Loucy (cell line): ENCODE measurements around the gene XRCC3.
"Not testable (repeated sequence)": the region's sequence is repeated elsewhere in the genome, so short reads cannot be mapped to it uniquely, and the experiment has no call there.

Experiments used
- H2AFZ ChIP-seq: fragments of 200-600 bp; sonication (generic); 2 replicates; pipeline ENCODE4 v1.6.0; 2016; ENCODE audit warnings: antibody characterized with exemption, mild to moderate bottlenecking, low read length, moderate library complexity
- H3F3A ChIP-seq: fragments of 200-600 bp; 2 replicates; pipeline ENCODE4 v1.6.0; 2016; ENCODE audit warnings: antibody characterized with exemption, low read depth, mild to moderate bottlenecking
- H3K27me3 ChIP-seq: fragments of 200-600 bp; sonication (generic); 2 replicates; pipeline ENCODE4 v1.6.1; 2014; ENCODE audit warnings: low read length, mild to moderate bottlenecking; ENCODE audit not compliant: insufficient read depth, poor library complexity, severe bottlenecking
- H3K36me3 ChIP-seq: fragments of 200-600 bp; sonication (generic); 2 replicates; pipeline ENCODE4 v1.6.1; 2016; ENCODE audit warnings: low read length; ENCODE audit not compliant: insufficient read depth
- H3K4me1 ChIP-seq: fragments of 200-600 bp; sonication (generic); 2 replicates; pipeline ENCODE4 v1.5.1; 2014; ENCODE audit warnings: low read length, mild to moderate bottlenecking; ENCODE audit not compliant: insufficient read depth, poor library complexity, severe bottlenecking
- H3K4me2 ChIP-seq: fragments of 200-600 bp; sonication (generic); 2 replicates; pipeline ENCODE4 v1.6.0; 2014; ENCODE audit warnings: antibody characterized with exemption, low read length, low read depth, mild to moderate bottlenecking; ENCODE audit not compliant: poor library complexity, severe bottlenecking
- H3K4me3 ChIP-seq: fragments of 200-600 bp; sonication (generic); 2 replicates; pipeline ENCODE4 v1.5.1; 2014; ENCODE audit warnings: low read length, mild to moderate bottlenecking, mixed read lengths; ENCODE audit not compliant: poor library complexity, severe bottlenecking
- H3K79me2 ChIP-seq: fragments of 200-600 bp; sonication (generic); 2 replicates; pipeline ENCODE4 v1.6.1; 2014; ENCODE audit warnings: low read length; ENCODE audit not compliant: insufficient read depth
- H3K9ac ChIP-seq: fragments of 200-600 bp; sonication (generic); 2 replicates; pipeline ENCODE4 v1.6.0; 2014; ENCODE audit warnings: mild to moderate bottlenecking, low read depth, low read length, moderate library complexity; ENCODE audit not compliant: poor library complexity, severe bottlenecking
- H3K9me2 ChIP-seq: fragments of 200-600 bp; sonication (generic); replicated peaks from 2 replicates; pipeline ENCODE4 v1.6.1; 2016; ENCODE audit warnings: low read depth, low read length, mixed read lengths
- H3K9me3 ChIP-seq: fragments of 200-600 bp; sonication (generic); 2 replicates; pipeline ENCODE4 v1.6.1; 2014; ENCODE audit warnings: mild to moderate bottlenecking, antibody characterized with exemption, low read length, low read depth; ENCODE audit not compliant: insufficient read depth
- H4K20me1 ChIP-seq: fragments of 200-600 bp; sonication (generic); 2 replicates; pipeline ENCODE4 v1.6.0; 2014; ENCODE audit warnings: antibody characterized with exemption, low read length, mild to moderate bottlenecking; ENCODE audit not compliant: insufficient read depth, poor library complexity, severe bottlenecking
- CTCF ChIP-seq: fragments of 200-600 bp; sonication (generic); conservative IDR thresholded peaks from 2 replicates; pipeline ENCODE4 v1.5.1; 2014; ENCODE audit warnings: mild to moderate bottlenecking, antibody characterized with exemption, low read length
- EZH2phosphoT487 ChIP-seq: fragments of 200-600 bp; IDR thresholded peaks from 2 replicates; pipeline ENCODE4 v1.6.1; 2018; ENCODE audit warnings: antibody characterized with exemption, mild to moderate bottlenecking, moderate library complexity, borderline replicate concordance

Gene XRCC3

GRCh38 chr14:103656031-103656755, 59.1 kb downstream of the XRCC3 start:
- peaks cover 67% of the 10 kb centered on the region; the same call in 1 of the 2 replicates for H3K36me3 ChIP-seq
- no peak for TF ChIP-seq EZH2phosphoT487
- TF ChIP-seq CTCF, result no peak
- H3K4me2 ChIP-seq, result no peak overlapping the region
- no peaks in the 10 kb centered on the region for H3F3A ChIP-seq
- H2AFZ ChIP-seq, result no peak overlapping the region
- H3K9me3 ChIP-seq, result no peaks in the 10 kb centered on the region
- H4K20me1 ChIP-seq, result peaks cover 15% of the 10 kb centered on the region
- H3K27me3 ChIP-seq, result no peaks in the 10 kb centered on the region
- no peak overlapping the region for H3K4me3 ChIP-seq
- peaks cover 24% of the 10 kb centered on the region for H3K79me2 ChIP-seq
- no peak overlapping the region for H3K9ac ChIP-seq
- H3K9me2 ChIP-seq, result no peaks in the 10 kb centered on the region
- H3K4me1 ChIP-seq, result no peaks in the 10 kb centered on the region

GRCh38 chr14:103654619-103655018, 60.6 kb downstream of the XRCC3 start:
- Histone ChIP-seq H3K4me1 (no peaks in the 10 kb centered on the region), H3K9me3 (no peaks in the 10 kb centered on the region), H3F3A (no peaks in the 10 kb centered on the region), H2AFZ (no peak overlapping the region), H3K9ac (no peak overlapping the region), H3K36me3 (peaks cover 53% of the 10 kb centered on the region; the same call in 1 of the 2 replicates), H4K20me1 (peaks cover 19% of the 10 kb centered on the region), H3K27me3 (no peaks in the 10 kb centered on the region), H3K79me2 (peaks cover 39% of the 10 kb centered on the region), H3K9me2 (no peaks in the 10 kb centered on the region), H3K4me2 (no peak overlapping the region), H3K4me3 (no peak overlapping the region)
- TF ChIP-seq EZH2phosphoT487 (no peak), CTCF (no peak)

- Histone ChIP-seq H2AFZ (no peak overlapping the region), H3K9ac (no peak overlapping the region), H3K4me2 (no peak overlapping the region), H3K4me3 (no peak overlapping the region), H3K4me1 (no peaks in the 10 kb centered on the region), H3K79me2 (peaks cover 47% of the 10 kb centered on the region), H3K9me3 (no peaks in the 10 kb centered on the region), H3F3A (no peaks in the 10 kb centered on the region), H3K36me3 (peaks cover 49% of the 10 kb centered on the region; the same call in 1 of the 2 replicates), H4K20me1 (peaks cover 26% of the 10 kb centered on the region), H3K9me2 (no peaks in the 10 kb centered on the region), H3K27me3 (no peaks in the 10 kb centered on the region)
- no peak for TF ChIP-seq EZH2phosphoT487
- no peak for TF ChIP-seq CTCF
Observed at GRCh38 chr14:103653805-103654204, 61.4 kb downstream of the XRCC3 start.

GRCh38 chr14:103653336-103653735, 61.9 kb downstream of the XRCC3 start:
- not testable (repeated sequence) for H3F3A ChIP-seq, H3K9me2 ChIP-seq, H3K4me3 ChIP-seq, H3K27me3 ChIP-seq, H3K9me3 ChIP-seq, H3K4me2 ChIP-seq, H2AFZ ChIP-seq, H3K9ac ChIP-seq, H3K4me1 ChIP-seq
- H3K79me2 ChIP-seq, result peaks cover 50% of the 10 kb centered on the region
- peaks cover 27% of the 10 kb centered on the region for H4K20me1 ChIP-seq
- peaks cover 49% of the 10 kb centered on the region; the same call in 1 of the 2 replicates for H3K36me3 ChIP-seq
